ENCODE results near the gene PRELID1.

DNA sequence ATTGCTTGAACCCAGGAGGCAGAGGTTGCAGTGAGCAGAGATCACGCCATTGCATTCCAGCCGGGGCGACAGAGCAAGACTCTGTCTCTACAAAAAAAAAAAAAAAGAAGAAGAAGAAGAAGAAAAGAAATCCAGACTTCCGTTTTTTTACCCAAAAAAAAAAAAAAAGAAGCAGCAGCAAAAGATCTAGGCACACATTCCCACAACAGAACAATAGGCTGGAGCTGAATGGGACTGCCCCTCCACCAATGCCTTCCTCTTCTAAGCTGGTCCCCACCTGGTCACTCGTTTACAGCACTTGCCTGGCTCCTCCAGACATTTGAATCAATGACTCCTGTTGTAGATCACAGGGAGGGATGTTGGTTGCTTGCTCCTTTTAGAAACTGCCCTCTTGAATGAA is 49.5 kb downstream of the PRELID1 start:
- no peak for TF ChIP-seq POLR2A (IDR thresholded peaks at IDR 0.05)
- no peak for TF ChIP-seq CTCF (IDR thresholded peaks at IDR 0.05)
